Thymus (tissue), 11 donors: ENCODE results near the gene USHBP1. TPM values are rescaled to one million over a fixed set of nuclear protein-coding genes. Genes with fewer than 3 reads are reported as not detected.

Source experiments
- DNase-seq, 9 donors: peaks; one replicate each; pipeline ENCODE4 v3.0.0-alpha.2; 2013; ENCODE audit warnings: low spot score in 9 of 9, low read depth in 6 of 9, missing footprints in 1 of 9
- H3K27ac ChIP-seq, 2 donors: one replicate each; pipeline ENCODE4 v1.5.1; 2013; ENCODE audit warnings: control low read depth in 1 of 2, low read depth in 1 of 2, low read length in 1 of 2, mild to moderate bottlenecking in 1 of 2, moderate library complexity in 1 of 2
- H3K27me3 ChIP-seq, 2 donors: one replicate each; pipeline ENCODE4 v1.5.1; 2013; ENCODE audit warnings: low read length in 1 of 2; ENCODE audit not compliant: control insufficient read depth in 2 of 2, insufficient read depth in 1 of 2
- H3K36me3 ChIP-seq, 2 donors: one replicate each; pipeline ENCODE4 v1.5.1; 2013; ENCODE audit warnings: low read length in 1 of 2, mild to moderate bottlenecking in 1 of 2, moderate library complexity in 1 of 2; ENCODE audit not compliant: control insufficient read depth in 2 of 2, insufficient read depth in 2 of 2
- H3K4me1 ChIP-seq, 2 donors: one replicate each; pipeline ENCODE4 v1.5.1; 2013; ENCODE audit warnings: low read length in 2 of 2; ENCODE audit not compliant: control insufficient read depth in 2 of 2, insufficient read depth in 2 of 2
- H3K4me3 ChIP-seq, 2 donors: one replicate each; pipeline ENCODE4 v1.5.1; 2013; ENCODE audit warnings: low read length in 2 of 2, control low read depth in 1 of 2, mild to moderate bottlenecking in 1 of 2
- H3K9me3 ChIP-seq, 2 donors: one replicate each; pipeline ENCODE4 v1.5.1; 2013; ENCODE audit warnings: low read length in 1 of 2, mild to moderate bottlenecking in 1 of 2; ENCODE audit not compliant: control insufficient read depth in 2 of 2, insufficient read depth in 1 of 2
- WGBS: extraction: QIAGEN DNeasy Blood & Tissue Kit; methylation state at CpG from one replicate; pipeline ENCODE4 v1.1.7; 2013; 5-methylcytosine and 5-hydroxymethylcytosine counted together
- polyA plus RNA-seq: library from polyadenylated mRNA; stranded (reverse); fragments of 200-250 nt; gene quantifications from one replicate; pipeline ENCODE4 v1.2.3, GENCODE V29; 2013
- total RNA-seq: library from RNA; stranded (reverse); fragments of 120-200 nt; gene quantifications from one replicate; pipeline ENCODE4 v1.2.4, GENCODE V29; 2013
- donor health status: healthy.

Gene USHBP1
- total and polyA plus RNA-seq, 2 donors = 0.76 to 4.4 TPM

GRCh38 chr19:17237747-17238706 is 26.5 kb downstream of the USHBP1 start:
- 98% methylated on average over 13 of the region's 13 CpGs for WGBS
- H3K9me3 ChIP-seq = peaks cover 0 to 4% of the 10 kb centered on the region in 2 donors
- no peak for DNase-seq
- H3K4me1 ChIP-seq = peaks cover 13 to 20% of the 10 kb centered on the region in 2 donors
- H3K27me3 ChIP-seq = peaks cover 3 to 17% of the 10 kb centered on the region in 2 donors
- no peaks in the 10 kb centered on the region for H3K36me3 ChIP-seq
- H3K27ac ChIP-seq = no peak overlapping the region
- H3K4me3 ChIP-seq = no peak overlapping the region

- Histone ChIP-seq H3K36me3 (peaks cover 0 to 7% of the 10 kb centered on the region in 2 donors), H3K9me3 (peaks cover 0 to 4% of the 10 kb centered on the region in 2 donors), H3K4me1 (peaks cover 13 to 20% of the 10 kb centered on the region in 2 donors), H3K4me3 (no peak overlapping the region), H3K27ac (no peak overlapping the region), H3K27me3 (peaks cover 0 to 8% of the 10 kb centered on the region in 2 donors)
- WGBS = 96% methylated on average over 18 of the region's 18 CpGs
- DNase-seq = no peak
Measured at GRCh38 chr19:17236811-17237543, 27.6 kb downstream of the USHBP1 start.

- Histone ChIP-seq H3K27me3 (peaks cover 0 to 5% of the 10 kb centered on the region in 2 donors), H3K36me3 (peaks cover 2 to 11% of the 10 kb centered on the region in 2 donors), H3K27ac (peak overlapping the region in 1 of 2 donors; percentile 74), H3K4me3 (peak overlapping the region in 1 of 2 donors; percentile 52), H3K4me1 (peaks cover 13 to 20% of the 10 kb centered on the region in 2 donors), H3K9me3 (peaks cover 0 to 4% of the 10 kb centered on the region in 2 donors)
- 11% methylated on average over 24 of the region's 27 CpGs for WGBS
- peak in 1 of 9 donors; percentile 49 for DNase-seq
Measured at GRCh38 chr19:17235971-17236777, 28.4 kb downstream of the USHBP1 start.

GRCh38 chr19:17235300-17235970 is 29.1 kb downstream of the USHBP1 start:
- Histone ChIP-seq H3K36me3 (peaks cover 2 to 11% of the 10 kb centered on the region in 2 donors), H3K4me1 (peaks cover 13 to 20% of the 10 kb centered on the region in 2 donors), H3K9me3 (peaks cover 0 to 4% of the 10 kb centered on the region in 2 donors), H3K27me3 (peaks cover 0 to under 1% of the 10 kb centered on the region in 2 donors), H3K27ac (peak overlapping the region; percentile 44 to 74), H3K4me3 (peak overlapping the region; percentile 52 to 54)
- DNase-seq = peak in 7 of 9 donors; percentile 60 to 87 (median 79)
- WGBS = 2% methylated on average over 80 of the region's 80 CpGs

GRCh38 chr19:17234911-17235299 is 29.6 kb downstream of the USHBP1 start:
- Histone ChIP-seq H3K9me3 (peaks cover 0 to 4% of the 10 kb centered on the region in 2 donors), H3K36me3 (peaks cover 2 to 11% of the 10 kb centered on the region in 2 donors), H3K27ac (peak overlapping the region; percentile 44 to 74), H3K4me1 (peaks cover 13 to 20% of the 10 kb centered on the region in 2 donors), H3K4me3 (peak overlapping the region; percentile 52 to 54), H3K27me3 (no peaks in the 10 kb centered on the region)
- WGBS = 23% methylated on average over 11 of the region's 11 CpGs
- DNase-seq = peak in 4 of 9 donors; percentile 59 to 64 (median 60)

GRCh38 chr19:17232258-17232657 is 32.3 kb downstream of the USHBP1 start:
- H3K27ac ChIP-seq = no peak overlapping the region
- peaks cover 0 to 4% of the 10 kb centered on the region in 2 donors for H3K9me3 ChIP-seq
- peaks cover 13 to 20% of the 10 kb centered on the region in 2 donors for H3K4me1 ChIP-seq
- peaks cover 4 to 17% of the 10 kb centered on the region in 2 donors for H3K36me3 ChIP-seq
- H3K27me3 ChIP-seq = no peaks in the 10 kb centered on the region
- 98% methylated on average over 25 of the region's 25 CpGs for WGBS
- no peak for DNase-seq
- H3K4me3 ChIP-seq = no peak overlapping the region

- WGBS = 98% methylated on average over 3 of the region's 3 CpGs
- Histone ChIP-seq H3K9me3 (peaks cover 0 to 7% of the 10 kb centered on the region in 2 donors), H3K27me3 (no peaks in the 10 kb centered on the region), H3K4me1 (peaks cover 5 to 20% of the 10 kb centered on the region in 2 donors), H3K36me3 (peaks cover 4 to 17% of the 10 kb centered on the region in 2 donors), H3K27ac (no peak overlapping the region), H3K4me3 (no peak overlapping the region)
- no peak for DNase-seq
Measured at GRCh38 chr19:17229890-17230289, 34.7 kb downstream of the USHBP1 start.

GRCh38 chr19:17227798-17228367 is 36.7 kb downstream of the USHBP1 start:
- no peak overlapping the region for H3K27ac ChIP-seq
- peaks cover 0 to 5% of the 10 kb centered on the region in 2 donors for H3K9me3 ChIP-seq
- no peaks in the 10 kb centered on the region for H3K27me3 ChIP-seq
- WGBS = 96% methylated on average over 13 of the region's 13 CpGs
- H3K4me3 ChIP-seq = no peak overlapping the region
- H3K4me1 ChIP-seq = peaks cover 0 to 12% of the 10 kb centered on the region in 2 donors
- no peak for DNase-seq
- H3K36me3 ChIP-seq = peaks cover 4 to 17% of the 10 kb centered on the region in 2 donors
